HepG2 (cell line): ENCODE data around the gene TPD52L2. TPM values are rescaled to one million over a fixed set of nuclear protein-coding genes. Genes with fewer than 3 reads are reported as not detected.

ENCODE experiments used
- BHLHE40 ChIP-seq: IDR thresholded peaks from 2 replicates; pipeline ENCODE4 v1.6.1; 2011; ENCODE audit warnings: low read length, improper control_type of control experiment
- EZH2 ChIP-seq: conservative IDR thresholded peaks from 2 replicates; pipeline ENCODE4 v1.6.1; 2012; ENCODE audit warnings: mild to moderate bottlenecking, low read depth, low read length, moderate library complexity
- FOXM1 ChIP-seq: sonication (generic); formaldehyde crosslinking; IDR thresholded peaks from 2 replicates; pipeline ENCODE4 v1.5.0; 2020; ENCODE audit warnings: missing genetic modification reagents
- HNRNPK ChIP-seq: fragments of 200-400 bp; formaldehyde crosslinking; IDR thresholded peaks from 2 replicates; pipeline ENCODE4 v1.6.1; 2018; ENCODE audit warnings: low read length, low read depth, moderate library complexity, mild to moderate bottlenecking; ENCODE audit not compliant: poor library complexity, severe bottlenecking
- MAX ChIP-seq: IDR thresholded peaks from 2 replicates; pipeline ENCODE4 v1.6.1; 2012; ENCODE audit warnings: inconsistent platforms
- MLXIP ChIP-seq: sonication (generic); formaldehyde crosslinking; IDR thresholded peaks from 2 replicates; pipeline ENCODE4 v1.9.0; 2021; ENCODE audit warnings: missing genetic modification reagents, borderline replicate concordance
- NCOA2 ChIP-seq: sonication (generic); formaldehyde crosslinking; IDR thresholded peaks from 2 replicates; pipeline ENCODE4 v1.8.0; 2022; ENCODE audit warnings: inconsistent platforms
- PAX8 ChIP-seq: sonication (generic); formaldehyde crosslinking; IDR thresholded peaks from 2 replicates; pipeline ENCODE4 v1.8.0; 2022; ENCODE audit warnings: mild to moderate bottlenecking, missing genetic modification reagents, borderline replicate concordance
- PREB ChIP-seq: sonication (generic); formaldehyde crosslinking; IDR thresholded peaks from 2 replicates; pipeline ENCODE4 v1.4.0; 2020; ENCODE audit warnings: missing genetic modification reagents
- SETDB1 ChIP-seq: sonication (generic); formaldehyde crosslinking; IDR thresholded peaks from 2 replicates; pipeline ENCODE4 v1.5.1; 2020; ENCODE audit warnings: missing genetic modification reagents, mild to moderate bottlenecking, borderline replicate concordance
- UBTF ChIP-seq: sonication (generic); formaldehyde crosslinking; IDR thresholded peaks from 2 replicates; pipeline ENCODE4 v1.4.0; 2020; ENCODE audit warnings: mild to moderate bottlenecking, missing genetic modification reagents
- ZFP36 ChIP-seq: fragments of 150-350 bp; IDR thresholded peaks from 2 replicates; pipeline ENCODE4 v1.6.1; 2018; ENCODE audit warnings: borderline replicate concordance, low read length, low read depth; ENCODE audit not compliant: partially characterized antibody
- ZNF432 ChIP-seq: sonication (generic); formaldehyde crosslinking; IDR thresholded peaks from 2 replicates; pipeline ENCODE4 v1.5.0; 2020; ENCODE audit warnings: missing genetic modification reagents, mild to moderate bottlenecking, borderline replicate concordance
- ZNF44 ChIP-seq: sonication (generic); formaldehyde crosslinking; IDR thresholded peaks from 2 replicates; pipeline ENCODE4 v1.5.1; 2020; ENCODE audit warnings: mild to moderate bottlenecking, missing genetic modification reagents
- ZNF567 ChIP-seq: sonication (generic); formaldehyde crosslinking; IDR thresholded peaks from 2 replicates; pipeline ENCODE4 v1.8.1; 2023; ENCODE audit warnings: mild to moderate bottlenecking, missing genetic modification reagents, borderline replicate concordance
- ZNF629 ChIP-seq: sonication (generic); formaldehyde crosslinking; conservative IDR thresholded peaks from 2 replicates; pipeline ENCODE4 v1.5.0; 2020; ENCODE audit warnings: missing genetic modification reagents
- polyA plus RNA-seq, 8 experiments: library from polyadenylated mRNA; depleted of rRNA in 3 of 8; stranded (reverse) in 7 of 8; unstranded in 1 of 8; fragments of >200 nt; fragmentation: Illumina TruSeq in 4 of 8; extraction: Trizol in 4 of 8; gene quantifications; 2 replicates each; pipeline versions ENCODE4 v1.2.1 to v1.2.3, GENCODE V29; 2011 to 2016; ENCODE audit warnings: low read depth in 4 of 8, missing spikeins in 1 of 8, mixed read lengths in 1 of 8; ENCODE audit not compliant: insufficient read depth in 1 of 8
- total RNA-seq, 5 experiments: library from RNA; depleted of rRNA; stranded (reverse); fragments of >200 nt; fragmentation: Illumina TruSeq; extraction: Trizol; gene quantifications; 2 replicates each; pipeline ENCODE4 v1.2.3, GENCODE V29; 2016; ENCODE audit warnings: low read depth in 1 of 5
- TF ChIP-seq, protein P1 (sequence below): sonication (generic); formaldehyde crosslinking; IDR thresholded peaks from 2 replicates; pipeline ENCODE4 v1.4.0; 2020; ENCODE audit warnings: missing genetic modification reagents, borderline replicate concordance

The TPD52L2 gene
- total and polyA plus RNA-seq, 2 of the 13 experiments (the other 11 are each of a cell fraction or from before 2014, with no cell fraction given) = 156 to 184 TPM

GRCh38 chr20:63854069-63854765 is 10.9 kb upstream of the TPD52L2 start (continued):
- peak; percentile 35; the same call in 1 of the 2 replicates for TF ChIP-seq MAX
- no peak for TF ChIP-seq MLXIP (CRISPR knock-in tag)
- TF ChIP-seq SETDB1 = no peak
- TF ChIP-seq, protein P1, sequence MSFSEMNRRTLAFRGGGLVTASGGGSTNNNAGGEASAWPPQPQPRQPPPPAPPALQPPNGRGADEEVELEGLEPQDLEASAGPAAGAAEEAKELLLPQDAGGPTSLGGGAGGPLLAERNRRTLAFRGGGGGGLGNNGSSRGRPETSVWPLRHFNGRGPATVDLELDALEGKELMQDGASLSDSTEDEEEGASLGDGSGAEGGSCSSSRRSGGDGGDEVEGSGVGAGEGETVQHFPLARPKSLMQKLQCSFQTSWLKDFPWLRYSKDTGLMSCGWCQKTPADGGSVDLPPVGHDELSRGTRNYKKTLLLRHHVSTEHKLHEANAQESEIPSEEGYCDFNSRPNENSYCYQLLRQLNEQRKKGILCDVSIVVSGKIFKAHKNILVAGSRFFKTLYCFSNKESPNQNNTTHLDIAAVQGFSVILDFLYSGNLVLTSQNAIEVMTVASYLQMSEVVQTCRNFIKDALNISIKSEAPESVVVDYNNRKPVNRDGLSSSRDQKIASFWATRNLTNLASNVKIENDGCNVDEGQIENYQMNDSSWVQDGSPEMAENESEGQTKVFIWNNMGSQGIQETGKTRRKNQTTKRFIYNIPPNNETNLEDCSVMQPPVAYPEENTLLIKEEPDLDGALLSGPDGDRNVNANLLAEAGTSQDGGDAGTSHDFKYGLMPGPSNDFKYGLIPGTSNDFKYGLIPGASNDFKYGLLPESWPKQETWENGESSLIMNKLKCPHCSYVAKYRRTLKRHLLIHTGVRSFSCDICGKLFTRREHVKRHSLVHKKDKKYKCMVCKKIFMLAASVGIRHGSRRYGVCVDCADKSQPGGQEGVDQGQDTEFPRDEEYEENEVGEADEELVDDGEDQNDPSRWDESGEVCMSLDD (CRISPR knock-in tag) = peak; percentile 99
- TF ChIP-seq PAX8 (CRISPR knock-in tag) = 0 out of 2 replicates have a peak, but pooled peaks have one; percentile 36
- TF ChIP-seq NCOA2 (CRISPR knock-in tag) = peak; percentile 62
- TF ChIP-seq UBTF = no peak; the same call in none of the 2 replicates
- no peak for TF ChIP-seq ZNF432 (CRISPR knock-in tag)
- no peak for TF ChIP-seq EZH2
- TF ChIP-seq HNRNPK = peak; percentile 65
- 0 out of 2 replicates have a peak, but pooled peaks have one; percentile 34 for TF ChIP-seq ZNF629 (CRISPR knock-in tag)
- no peak for TF ChIP-seq ZNF567 (CRISPR knock-in tag)
- TF ChIP-seq ZFP36 = no peak
- no peak for TF ChIP-seq FOXM1 (CRISPR knock-in tag)
- no peak for TF ChIP-seq ZNF44 (CRISPR knock-in tag)
- no peak for TF ChIP-seq BHLHE40
- no peak; the same call in 1 of the 2 replicates for TF ChIP-seq PREB
